HFF-Myc (cell line): ENCODE measurements around the gene TNFAIP3.

Experiments
- DNase-seq: peaks from one replicate; pipeline ENCODE4 v3.0.0-alpha.2; 2011; ENCODE audit warnings: low read depth; ENCODE audit errors: extremely low read depth
- H3K4me3 ChIP-seq: replicated peaks from 2 replicates; pipeline ENCODE4 v1.5.1; 2011; ENCODE audit warnings: low read depth, mild to moderate bottlenecking, control low read depth, low read length
- CTCF ChIP-seq: IDR thresholded peaks from 2 replicates; pipeline ENCODE4 v1.5.1; 2012; ENCODE audit warnings: mild to moderate bottlenecking, low read depth, low read length, control low read depth; ENCODE audit errors: missing control alignments

TNFAIP3 gene

GRCh38 chr6:137913434-137913833, 46.4 kb downstream of the TNFAIP3 start:
- no peak for TF ChIP-seq CTCF
- no peak for DNase-seq
- no peak overlapping the region for H3K4me3 ChIP-seq

GRCh38 chr6:137913996-137914529, 47.0 kb downstream of the TNFAIP3 start:
- TF ChIP-seq CTCF, result no peak
- DNase-seq, result no peak
- H3K4me3 ChIP-seq, result no peak overlapping the region

GRCh38 chr6:137914530-137915193, 47.6 kb downstream of the TNFAIP3 start:
- DNase-seq, result no peak
- no peak overlapping the region for H3K4me3 ChIP-seq
- no peak for TF ChIP-seq CTCF

- no peak for DNase-seq
- no peak for TF ChIP-seq CTCF
- no peak overlapping the region for H3K4me3 ChIP-seq
Observed at GRCh38 chr6:137915790-137916189, 48.7 kb downstream of the TNFAIP3 start.

- TF ChIP-seq CTCF, result no peak
- H3K4me3 ChIP-seq, result no peak overlapping the region
- no peak for DNase-seq
Observed at GRCh38 chr6:137917551-137918325, 50.7 kb downstream of the TNFAIP3 start.

GRCh38 chr6:137919502-137919823, 52.4 kb downstream of the TNFAIP3 start:
- H3K4me3 ChIP-seq, result no peak overlapping the region
- no peak for DNase-seq
- no peak for TF ChIP-seq CTCF
